Activated CD8-positive, alpha-beta T cell treated with anti-CD3 and anti-CD28 coated beads for 36 hours (primary cell): ENCODE data around the gene UBXN11. TPM values are rescaled to one million over a fixed set of nuclear protein-coding genes. Genes with fewer than 3 reads are reported as not detected.
A peak's percentile ranks its signal among the peaks of the same experiment; 100 is the strongest.
"Not testable (repeated sequence)": the region's sequence is repeated elsewhere in the genome, so short reads cannot be mapped to it uniquely, and the experiment has no call there.

Experiments used
- ATAC-seq: fragments of 200-7000 bp; cut with Tn5 transposase; one replicate; pipeline ENCODE4 v1.10.0; 2021; ENCODE audit warnings: mild to moderate bottlenecking, moderate library complexity
- CTCF ChIA-PET: fragments of 350-600 bp; sonication (Branson Sonifier 250); formaldehyde crosslinking; loops from one replicate; lab custom pipeline; 2021; ENCODE audit warnings: antibody characterized with exemption; lab: Charles Lee
- POLR2A ChIA-PET: fragments of 350-600 bp; sonication (Branson Sonifier 250); formaldehyde crosslinking; loops from one replicate; lab custom pipeline; 2021; ENCODE audit warnings: antibody characterized with exemption; lab: Charles Lee
- DNase-seq: peaks from one replicate; pipeline ENCODE4 v3.0.0-alpha.2; 2020
- H3K27ac Mint-ChIP-seq: one replicate; pipeline ENCODE4 v1.8.0; 2021; ENCODE audit warnings: mild to moderate bottlenecking, mixed read lengths
- H3K27me3 Mint-ChIP-seq: one replicate; pipeline ENCODE4 v1.8.0; 2021; ENCODE audit warnings: mixed read lengths
- H3K36me3 Mint-ChIP-seq: one replicate; pipeline ENCODE4 v1.8.0; 2021; ENCODE audit warnings: low read depth, mixed read lengths
- H3K4me1 Mint-ChIP-seq: one replicate; pipeline ENCODE4 v1.8.0; 2021; ENCODE audit warnings: low read depth, mixed read lengths
- H3K4me3 Mint-ChIP-seq: one replicate; pipeline ENCODE4 v1.8.0; 2021; ENCODE audit warnings: mild to moderate bottlenecking, moderate library complexity, mixed read lengths
- H3K9me3 Mint-ChIP-seq: one replicate; pipeline ENCODE4 v1.8.0; 2021; ENCODE audit warnings: mixed read lengths
- intact Hi-C: fragments of 100-400 bp; cut with micrococcal nuclease; formaldehyde crosslinking; loops from one replicate; pipeline ENCODE4 v1.10.0; 2022
- total RNA-seq, 2 experiments: library from RNA; stranded (reverse); gene quantifications; one replicate each; pipeline ENCODE4 v1.2.3, GENCODE V29; 2021
- TF ChIP-seq, protein P1 (sequence below): fragments of 200-600 bp; IDR thresholded peaks from one replicate; pipeline ENCODE4 v1.8.0; 2022; ENCODE audit warnings: antibody characterized with exemption, mild to moderate bottlenecking

The UBXN11 gene
- total RNA-seq, 2 experiments from 2014 or later, result 24.9 to 26.0 TPM

DNA sequence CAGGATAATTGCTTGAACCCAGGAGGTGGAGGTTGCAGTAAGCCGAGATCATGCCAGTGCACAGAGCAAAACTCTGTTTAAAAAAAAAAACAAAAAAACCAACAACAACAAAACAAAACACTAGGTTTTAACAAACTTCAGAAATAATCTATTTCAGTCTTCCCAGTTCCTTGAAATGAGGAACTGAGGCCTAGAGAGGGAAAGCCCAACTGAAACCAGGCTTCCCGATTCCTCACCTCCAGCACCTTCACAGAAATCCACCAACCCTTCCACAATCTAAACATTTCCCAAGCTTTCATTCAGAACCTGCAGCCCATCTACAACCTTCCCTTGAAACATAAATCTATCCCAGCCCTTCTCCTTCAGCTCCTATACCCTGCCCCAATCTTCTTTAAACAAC is 10.7 kb upstream of the UBXN11 start:
- TF ChIP-seq, protein P1, sequence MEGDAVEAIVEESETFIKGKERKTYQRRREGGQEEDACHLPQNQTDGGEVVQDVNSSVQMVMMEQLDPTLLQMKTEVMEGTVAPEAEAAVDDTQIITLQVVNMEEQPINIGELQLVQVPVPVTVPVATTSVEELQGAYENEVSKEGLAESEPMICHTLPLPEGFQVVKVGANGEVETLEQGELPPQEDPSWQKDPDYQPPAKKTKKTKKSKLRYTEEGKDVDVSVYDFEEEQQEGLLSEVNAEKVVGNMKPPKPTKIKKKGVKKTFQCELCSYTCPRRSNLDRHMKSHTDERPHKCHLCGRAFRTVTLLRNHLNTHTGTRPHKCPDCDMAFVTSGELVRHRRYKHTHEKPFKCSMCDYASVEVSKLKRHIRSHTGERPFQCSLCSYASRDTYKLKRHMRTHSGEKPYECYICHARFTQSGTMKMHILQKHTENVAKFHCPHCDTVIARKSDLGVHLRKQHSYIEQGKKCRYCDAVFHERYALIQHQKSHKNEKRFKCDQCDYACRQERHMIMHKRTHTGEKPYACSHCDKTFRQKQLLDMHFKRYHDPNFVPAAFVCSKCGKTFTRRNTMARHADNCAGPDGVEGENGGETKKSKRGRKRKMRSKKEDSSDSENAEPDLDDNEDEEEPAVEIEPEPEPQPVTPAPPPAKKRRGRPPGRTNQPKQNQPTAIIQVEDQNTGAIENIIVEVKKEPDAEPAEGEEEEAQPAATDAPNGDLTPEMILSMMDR, result no peak
- no peak for ATAC-seq
- H3K36me3 Mint-ChIP-seq, result peaks cover 31% of the 10 kb centered on the region
- peak overlapping the region; percentile 89 for H3K27ac Mint-ChIP-seq
- no peaks in the 10 kb centered on the region for H3K9me3 Mint-ChIP-seq
- intact Hi-C loops, result loop anchor here (5.0 kb wide), 1 partner anchor 55 kb away; the partner anchor contains the start of gene ZNF683
- CTCF ChIA-PET, result interaction anchor here (1.5 to 15.0 kb wide), 5 partner anchors 9 to 82 kb away, joined by 5 to 282 read pairs (median 45); partner anchors contain the start of genes CEP85, SH3BGRL3 and UBXN11
- POLR2A ChIA-PET, result interaction anchor here (1.5 to 11.3 kb wide), 3 partner anchors 10 to 34 kb away, joined by 4 to 284 read pairs (median 52); partner anchors contain the start of genes SH3BGRL3 and UBXN11
- no peak for DNase-seq
- peaks cover 56% of the 10 kb centered on the region for H3K4me1 Mint-ChIP-seq
- peak overlapping the region; percentile 93 for H3K4me3 Mint-ChIP-seq
- no peaks in the 10 kb centered on the region for H3K27me3 Mint-ChIP-seq

DNA sequence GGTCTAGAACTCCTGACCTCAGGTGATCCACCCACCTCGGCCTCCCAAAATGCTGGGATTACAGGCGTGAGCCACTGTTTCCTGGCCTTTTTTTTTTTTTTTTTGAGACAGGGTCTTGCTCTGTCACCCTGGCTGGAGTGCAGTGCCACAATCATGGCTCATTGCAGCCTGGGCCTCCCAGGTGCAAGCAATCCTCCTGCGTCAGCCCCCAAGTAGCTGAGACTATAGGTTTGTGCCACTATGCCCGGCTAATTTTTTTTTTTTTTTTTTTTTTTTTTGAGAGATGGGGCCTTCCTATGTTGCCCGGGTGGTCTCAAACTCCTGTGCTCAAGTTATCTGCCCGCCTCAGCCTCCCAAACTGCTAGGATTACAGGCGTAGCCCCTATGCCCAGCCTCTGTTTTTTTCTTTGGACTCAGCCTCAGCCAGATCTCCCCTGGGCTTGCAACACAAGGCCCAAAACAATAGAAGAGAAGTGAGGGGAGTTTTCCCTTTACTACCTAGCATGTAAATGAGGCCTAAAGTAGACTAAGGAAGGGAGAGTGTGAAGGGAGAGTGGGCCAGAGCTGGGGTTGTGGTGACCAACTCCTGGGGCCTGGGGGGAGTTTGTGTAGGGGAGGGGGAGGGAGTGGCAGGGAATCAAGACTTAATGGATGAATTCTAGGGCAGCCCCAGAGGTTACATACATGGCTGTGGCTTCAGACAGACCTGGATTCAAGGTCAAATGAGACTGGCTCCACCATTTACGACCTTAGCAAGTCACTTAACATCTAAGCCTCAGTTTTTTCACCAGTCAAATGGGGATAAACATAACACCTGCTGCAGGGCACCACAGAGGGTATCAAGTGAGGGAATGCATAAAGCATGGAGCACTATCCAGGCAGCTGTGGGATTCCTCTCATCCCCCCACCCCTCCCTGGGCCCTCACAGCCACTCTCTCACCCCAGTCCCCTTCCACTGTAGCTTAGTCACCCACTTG is 9.7 kb upstream of the UBXN11 start:
- Mint-ChIP-seq H3K4me1 (peaks cover 48% of the 10 kb centered on the region), H3K4me3 (no peak overlapping the region)

DNA sequence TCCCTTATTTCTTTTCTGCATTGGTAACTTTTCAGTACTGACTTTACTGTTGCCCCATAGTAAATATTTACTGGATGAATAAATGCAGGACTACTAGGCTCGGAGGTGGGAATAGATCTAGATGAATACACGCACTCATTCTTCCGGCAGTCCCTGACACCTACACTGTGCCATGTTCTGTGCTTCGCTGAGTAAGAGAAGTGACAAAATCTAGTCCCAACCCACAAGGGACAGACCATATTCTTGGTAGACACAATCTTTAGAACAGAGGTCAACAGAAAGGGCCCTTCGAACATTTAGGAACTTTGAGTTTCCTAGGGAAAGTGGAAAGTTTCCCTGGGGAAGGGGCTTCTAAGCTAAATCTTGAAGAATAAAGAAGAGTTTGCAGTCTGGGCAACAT is 8.1 kb upstream of the UBXN11 start:
- DNase-seq (no peak), ATAC-seq (no peak)
- CTCF ChIA-PET, result interaction anchor here (1.0 to 15.0 kb wide), 8 partner anchors 26 to 169 kb away, joined by 3 to 282 read pairs (median 6); partner anchors contain the start of genes CEP85 and SH3BGRL3
- Mint-ChIP-seq H3K9me3 (no peaks in the 10 kb centered on the region), H3K4me1 (peaks cover 35% of the 10 kb centered on the region), H3K36me3 (peaks cover 14% of the 10 kb centered on the region), H3K4me3 (no peak overlapping the region), H3K27me3 (no peaks in the 10 kb centered on the region), H3K27ac (no peak overlapping the region)
- POLR2A ChIA-PET, result interaction anchor here (1.0 to 11.3 kb wide), 5 partner anchors 8 to 157 kb away, joined by 3 to 284 read pairs (median 6); partner anchors contain the start of genes SH3BGRL3 and UBXN11
- TF ChIP-seq, protein P1, result no peak
- intact Hi-C loops, result no loop called here

More for the DNA sequence above, 9.7 kb upstream of the UBXN11 start:
- Mint-ChIP-seq H3K9me3 (no peaks in the 10 kb centered on the region), H3K27ac (peak overlapping the region; percentile 74), H3K36me3 (peaks cover 23% of the 10 kb centered on the region), H3K27me3 (no peaks in the 10 kb centered on the region)
- CTCF ChIA-PET, result interaction anchor here (0.9 to 15.0 kb wide), 4 partner anchors 9 to 38 kb away, joined by 3 to 282 read pairs (median 120); partner anchors contain the start of genes SH3BGRL3 and UBXN11
- no peak for DNase-seq
- TF ChIP-seq, protein P1, result no peak
- POLR2A ChIA-PET, result interaction anchor here (1.5 to 11.3 kb wide), 3 partner anchors 9 to 33 kb away, joined by 6 to 284 read pairs (median 52); partner anchors contain the start of genes SH3BGRL3 and UBXN11
- intact Hi-C loops, result loop anchor here (5.0 kb wide), 1 partner anchor 56 kb away; the partner anchor contains the start of gene ZNF683
- no peak for ATAC-seq

DNA sequence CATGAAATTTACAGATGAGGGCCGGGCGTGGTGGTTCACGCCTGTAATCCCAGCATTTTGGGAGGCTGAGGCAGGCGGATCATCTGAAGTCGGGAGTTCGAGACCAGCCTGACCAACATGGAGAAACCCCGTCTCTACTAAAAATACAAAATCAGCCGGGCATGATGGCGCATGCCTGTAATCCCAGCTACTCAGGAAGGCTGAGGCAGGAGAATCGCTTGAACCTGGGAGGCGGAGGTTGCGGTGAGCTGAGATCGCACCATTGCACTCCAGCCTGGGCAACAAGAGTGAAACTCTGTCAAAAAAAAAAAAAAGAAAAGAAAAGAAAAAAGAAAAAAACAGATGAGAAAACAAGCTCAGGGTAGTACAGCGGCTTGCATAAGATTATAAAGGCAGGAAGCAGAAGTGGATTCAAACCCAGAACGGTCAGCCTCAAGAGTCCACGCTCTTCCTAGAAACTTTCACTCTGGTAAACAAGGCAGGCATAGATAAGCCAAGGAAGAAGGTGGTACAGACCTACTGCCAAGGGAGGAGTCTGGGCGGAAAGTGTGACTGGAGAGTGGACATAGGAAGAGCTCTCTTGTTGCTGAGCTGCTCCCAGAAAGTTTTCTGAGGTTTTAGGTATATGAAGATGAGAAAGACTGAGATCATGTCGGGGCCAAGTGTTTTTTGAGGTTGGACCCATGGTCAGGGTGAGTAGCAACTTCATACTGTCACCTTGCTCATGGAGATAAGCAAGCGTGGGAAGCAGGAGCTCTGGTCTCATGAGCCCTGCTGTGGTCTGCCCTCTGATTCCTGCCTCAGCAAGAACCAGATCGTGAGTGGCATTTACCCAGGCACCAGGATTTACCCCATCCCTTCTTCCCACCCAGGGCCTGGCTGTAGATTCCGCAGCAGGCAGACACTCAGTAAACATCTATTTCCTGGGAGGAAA is 1.8 kb upstream of the UBXN11 start:
- ChIA-PET CTCF (interaction anchor here (0.8 to 3.9 kb wide), 10 partner anchors 9 to 109 kb away, joined by 3 to 46 read pairs (median 5); partner anchors contain the start of genes CD52, CEP85 and SH3BGRL3), POLR2A (interaction anchor here (0.8 to 8.1 kb wide), 10 partner anchors 9 to 74 kb away, joined by 3 to 77 read pairs (median 4); partner anchors contain the start of genes CD52 and CEP85)
- peak overlapping the region; percentile 93 for H3K27ac Mint-ChIP-seq
- H3K36me3 Mint-ChIP-seq, H3K9me3 Mint-ChIP-seq, ATAC-seq, H3K27me3 Mint-ChIP-seq, intact Hi-C loops: not testable (repeated sequence)
- peaks cover 22% of the 10 kb centered on the region for H3K4me1 Mint-ChIP-seq
- H3K4me3 Mint-ChIP-seq, result peak overlapping the region; percentile 86
- peak; percentile 48 for DNase-seq
